GM12873 (cell line): Measurements from ENCODE around the gene TAF1D.

Source experiments
- TF ChIP-seq, protein P1 (sequence below): IDR thresholded peaks from 2 replicates; pipeline ENCODE4 v1.5.1; 2012; ENCODE audit warnings: low read depth, mild to moderate bottlenecking, moderate library complexity, low read length, control low read depth; ENCODE audit not compliant: insufficient read depth; ENCODE audit errors: missing control alignments

Gene TAF1D

DNA sequence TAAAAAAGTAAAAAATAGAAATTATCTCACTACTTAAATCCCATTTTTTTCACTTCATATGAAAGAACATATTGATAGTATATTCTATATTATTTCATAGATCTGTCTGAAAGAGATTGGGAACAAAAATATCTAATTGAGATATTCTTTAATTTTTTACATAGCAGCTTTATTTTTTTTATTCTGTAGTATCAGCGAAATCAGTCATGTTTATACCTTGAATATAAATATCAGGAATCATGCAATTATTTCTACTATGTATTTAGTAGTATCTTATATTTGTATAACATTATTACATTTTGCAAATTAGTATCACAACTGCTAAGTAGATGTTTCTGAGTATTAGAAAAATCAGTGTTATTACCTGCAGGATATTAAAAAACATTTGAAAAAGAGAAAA lies 20.6 kb upstream of the TAF1D start:
- TF ChIP-seq, protein P1, sequence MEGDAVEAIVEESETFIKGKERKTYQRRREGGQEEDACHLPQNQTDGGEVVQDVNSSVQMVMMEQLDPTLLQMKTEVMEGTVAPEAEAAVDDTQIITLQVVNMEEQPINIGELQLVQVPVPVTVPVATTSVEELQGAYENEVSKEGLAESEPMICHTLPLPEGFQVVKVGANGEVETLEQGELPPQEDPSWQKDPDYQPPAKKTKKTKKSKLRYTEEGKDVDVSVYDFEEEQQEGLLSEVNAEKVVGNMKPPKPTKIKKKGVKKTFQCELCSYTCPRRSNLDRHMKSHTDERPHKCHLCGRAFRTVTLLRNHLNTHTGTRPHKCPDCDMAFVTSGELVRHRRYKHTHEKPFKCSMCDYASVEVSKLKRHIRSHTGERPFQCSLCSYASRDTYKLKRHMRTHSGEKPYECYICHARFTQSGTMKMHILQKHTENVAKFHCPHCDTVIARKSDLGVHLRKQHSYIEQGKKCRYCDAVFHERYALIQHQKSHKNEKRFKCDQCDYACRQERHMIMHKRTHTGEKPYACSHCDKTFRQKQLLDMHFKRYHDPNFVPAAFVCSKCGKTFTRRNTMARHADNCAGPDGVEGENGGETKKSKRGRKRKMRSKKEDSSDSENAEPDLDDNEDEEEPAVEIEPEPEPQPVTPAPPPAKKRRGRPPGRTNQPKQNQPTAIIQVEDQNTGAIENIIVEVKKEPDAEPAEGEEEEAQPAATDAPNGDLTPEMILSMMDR: no peak

DNA sequence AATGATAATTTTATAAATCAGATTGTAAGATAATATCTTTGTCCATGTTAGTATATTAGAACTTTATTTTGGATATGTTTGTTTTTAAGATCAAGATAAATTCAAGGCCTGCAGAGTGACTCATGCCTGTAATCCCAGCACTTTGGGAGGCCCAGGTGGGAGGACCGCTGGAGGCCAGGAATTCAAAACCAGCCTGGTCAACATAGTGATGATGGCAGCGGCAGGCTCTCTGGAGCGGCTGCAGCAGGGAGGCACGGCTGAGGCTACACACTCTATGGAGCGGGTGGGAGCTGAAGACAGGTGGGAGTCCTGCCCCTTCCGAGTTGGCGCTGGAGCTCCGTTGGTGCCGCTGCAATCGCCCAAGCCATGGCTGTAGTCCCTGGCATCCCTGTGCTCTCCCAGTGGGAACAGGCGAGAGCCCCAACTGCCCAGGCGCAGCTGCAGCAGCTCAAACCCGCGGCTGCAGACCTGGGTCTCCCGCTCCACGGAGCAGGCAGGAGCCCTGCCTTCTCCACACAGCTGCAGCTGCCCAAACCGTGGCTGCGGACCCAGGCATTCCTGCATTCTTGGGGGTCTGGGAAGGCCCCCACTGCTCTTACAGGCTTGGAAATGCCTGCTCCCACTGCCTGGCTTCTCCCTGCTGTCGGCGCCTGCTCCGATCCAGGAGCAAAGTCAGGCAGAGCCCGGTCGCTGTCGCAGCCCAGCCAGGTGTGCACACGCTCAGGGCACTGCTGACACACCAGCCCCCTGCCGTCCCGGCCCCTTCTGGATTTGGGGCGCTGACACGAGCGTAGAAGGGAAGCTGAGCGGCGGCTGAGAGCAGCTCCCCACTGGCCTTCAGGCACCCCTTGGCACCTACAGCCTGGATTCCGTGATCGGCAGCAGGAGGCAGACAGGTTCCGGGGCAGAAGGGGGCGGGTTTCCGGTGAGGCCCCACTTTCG lies 16.9 kb upstream of the TAF1D start:
- TF ChIP-seq, protein P1: no peak

DNA sequence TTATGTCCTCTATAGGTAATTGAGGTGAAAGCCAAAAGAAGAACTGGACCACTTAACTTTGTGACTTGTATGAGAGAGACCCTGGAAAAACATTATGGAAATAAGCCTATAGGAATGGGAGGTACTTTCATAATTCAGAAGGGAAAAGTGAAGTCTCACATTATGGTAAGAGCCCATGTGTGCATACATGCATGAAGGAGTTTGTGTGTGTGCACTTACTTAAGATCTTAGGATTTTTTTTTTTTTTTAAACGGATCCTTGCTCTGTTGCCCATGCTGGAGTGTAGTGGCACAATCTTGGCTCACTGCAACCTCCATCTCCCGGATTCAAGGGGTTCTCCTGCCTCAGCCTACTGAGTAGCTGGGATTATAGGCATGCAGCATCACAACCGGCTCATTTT lies 16.0 kb upstream of the TAF1D start:
- TF ChIP-seq, protein P1: no peak

DNA sequence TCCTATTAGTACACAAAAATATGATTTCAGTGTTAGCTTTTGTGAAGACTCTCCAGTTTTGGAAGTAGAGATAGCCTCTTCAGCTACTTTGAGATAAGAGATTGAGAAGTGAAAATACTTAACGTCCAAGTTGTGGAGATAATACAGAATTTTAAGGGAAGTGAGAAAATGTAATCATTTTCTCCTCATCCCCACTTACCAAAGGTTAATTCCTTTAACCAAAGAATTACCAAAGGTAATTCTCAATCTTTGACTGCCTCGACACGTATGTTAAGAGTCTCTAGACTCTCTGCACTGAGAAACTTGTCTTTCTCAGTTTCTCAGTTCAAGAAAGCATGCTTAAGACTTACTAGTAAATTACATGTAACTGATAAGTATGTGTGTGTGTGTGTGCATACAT lies 15.5 kb upstream of the TAF1D start:
- TF ChIP-seq, protein P1: no peak

DNA sequence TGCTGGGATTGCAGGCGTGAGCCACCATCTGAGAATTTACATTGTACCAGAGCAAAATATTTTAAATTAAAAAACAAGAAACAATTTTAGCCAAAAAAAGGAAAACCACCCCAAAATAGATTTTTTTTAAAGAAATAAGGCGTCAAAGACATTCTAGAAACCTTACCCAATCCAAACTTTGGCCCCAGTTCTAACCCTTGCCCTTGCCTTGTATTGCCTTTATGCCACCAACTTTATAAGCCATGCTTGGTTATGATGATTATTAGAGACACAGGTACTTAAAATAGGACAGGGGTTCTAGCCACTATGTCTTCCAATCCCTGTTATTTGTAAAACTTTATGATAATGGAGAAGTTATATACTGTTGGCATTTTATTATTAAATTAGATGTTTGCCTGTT lies 11.9 kb upstream of the TAF1D start:
- TF ChIP-seq, protein P1: no peak

DNA sequence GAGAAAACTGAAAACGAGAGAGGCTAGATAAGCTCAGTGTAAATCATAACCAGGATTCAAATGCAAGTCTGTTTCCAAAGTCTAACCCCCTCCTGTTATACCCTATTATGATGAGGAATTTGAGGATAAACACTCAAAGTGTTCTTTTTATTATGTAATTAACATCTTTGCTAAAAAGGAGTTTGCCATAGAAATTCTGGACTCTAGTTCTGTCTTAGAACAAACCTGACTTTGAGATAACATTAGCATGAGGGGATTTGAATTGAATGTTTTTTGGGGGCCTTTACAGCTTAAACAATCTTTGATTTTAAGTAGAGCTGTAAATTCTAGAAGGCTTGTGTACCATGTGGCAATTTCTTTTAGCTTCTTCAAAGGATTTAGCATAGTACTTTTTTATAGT lies 9.7 kb upstream of the TAF1D start:
- TF ChIP-seq, protein P1: no peak

DNA sequence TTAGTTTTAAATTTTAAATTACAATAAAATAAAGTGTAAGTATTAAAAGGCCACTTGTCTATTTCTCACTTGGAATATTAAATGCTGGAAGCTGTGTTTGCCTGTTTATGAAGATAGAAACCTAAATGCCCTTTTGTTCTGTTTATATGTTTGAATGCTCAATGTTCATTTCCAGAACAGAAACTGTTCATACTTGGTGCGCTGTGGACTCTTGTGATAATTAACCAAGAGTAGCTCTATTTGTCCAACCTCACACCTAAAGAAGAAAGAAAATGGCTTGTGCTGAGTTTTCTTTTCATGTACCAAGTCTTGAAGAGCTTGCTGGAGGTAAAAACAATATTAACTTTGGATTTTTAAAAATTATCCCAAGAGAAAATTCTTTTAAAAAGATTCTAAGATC lies 5.8 kb upstream of the TAF1D start:
- TF ChIP-seq, protein P1: no peak
